OCI-LY1 (cell line): ENCODE data around the gene ACAT2.

ENCODE experiments used
- H2AFZ ChIP-seq: fragments of 200-600 bp; sonication (generic), shearing (Covaris generic); 2 replicates; pipeline ENCODE4 v1.6.0; 2014; ENCODE audit warnings: antibody characterized with exemption, mild to moderate bottlenecking, low read length
- H3F3A ChIP-seq: fragments of 200-600 bp; sonication (generic), shearing (Covaris generic); 2 replicates; pipeline ENCODE4 v1.6.0; 2014; ENCODE audit warnings: mild to moderate bottlenecking, antibody characterized with exemption, low read length, moderate library complexity; ENCODE audit not compliant: insufficient read depth
- H3K27ac ChIP-seq: fragments of 200-600 bp; sonication (generic); 2 replicates; pipeline ENCODE4 v1.5.1; 2014; ENCODE audit warnings: low read length, mixed run types, mild to moderate bottlenecking, low read depth; ENCODE audit not compliant: poor library complexity, severe bottlenecking
- H3K27me3 ChIP-seq: fragments of 200-600 bp; sonication (generic); 2 replicates; pipeline ENCODE4 v1.6.0; 2014; ENCODE audit warnings: antibody characterized with exemption, mild to moderate bottlenecking, low read length, moderate library complexity; ENCODE audit not compliant: insufficient read depth
- H3K36me3 ChIP-seq: fragments of 200-600 bp; sonication (generic); 2 replicates; pipeline ENCODE4 v1.6.1; 2014; ENCODE audit warnings: mild to moderate bottlenecking, antibody characterized with exemption, low read length, moderate library complexity, mixed read lengths; ENCODE audit not compliant: insufficient read depth
- H3K4me1 ChIP-seq: fragments of 200-600 bp; sonication (generic); 2 replicates; pipeline ENCODE4 v1.5.1; 2014; ENCODE audit warnings: mild to moderate bottlenecking, low read length, moderate library complexity; ENCODE audit not compliant: insufficient read depth, severe bottlenecking
- H3K4me2 ChIP-seq: fragments of 200-600 bp; sonication (generic), shearing (Covaris generic); 2 replicates; pipeline ENCODE4 v1.6.1; 2014; ENCODE audit warnings: low read length
- H3K4me3 ChIP-seq: fragments of 200-600 bp; sonication (generic); 2 replicates; pipeline ENCODE4 v1.5.1; 2014; ENCODE audit warnings: low read length, low read depth, mild to moderate bottlenecking, mixed read lengths; ENCODE audit not compliant: poor library complexity, severe bottlenecking
- H3K79me2 ChIP-seq: fragments of 200-600 bp; shearing (Covaris generic); 2 replicates; pipeline ENCODE4 v1.6.1; 2016; ENCODE audit warnings: mixed run types, low read length, mixed read lengths; ENCODE audit not compliant: insufficient read depth
- H3K9ac ChIP-seq: fragments of 200-600 bp; sonication (generic), shearing (Covaris generic); 2 replicates; pipeline ENCODE4 v1.6.1; 2014; ENCODE audit warnings: mild to moderate bottlenecking, low read length, mixed read lengths
- H3K9me2 ChIP-seq: fragments of 200-600 bp; sonication (generic), shearing (Covaris generic); 2 replicates; pipeline ENCODE4 v1.6.1; 2014; ENCODE audit warnings: low read depth, mild to moderate bottlenecking, low read length, mixed read lengths
- H3K9me3 ChIP-seq: fragments of 200-600 bp; shearing (Covaris generic); 2 replicates; pipeline ENCODE4 v1.6.1; 2014; ENCODE audit warnings: low read length, mixed read lengths
- H4K20me1 ChIP-seq: fragments of 200-600 bp; sonication (generic), shearing (Covaris generic); 2 replicates; pipeline ENCODE4 v1.6.0; 2016; ENCODE audit warnings: mild to moderate bottlenecking, low read length; ENCODE audit not compliant: insufficient read depth
- CTCF ChIP-seq: fragments of 200-600 bp; sonication (generic), shearing (Covaris generic); IDR thresholded peaks from 2 replicates; pipeline ENCODE4 v1.5.1; 2017; ENCODE audit warnings: mild to moderate bottlenecking, antibody characterized with exemption, low read length, moderate library complexity, mixed read lengths
- EZH2 ChIP-seq: fragments of 200-600 bp; sonication (generic), shearing (Covaris generic); IDR thresholded peaks from 2 replicates; pipeline ENCODE4 v1.8.0; 2017; ENCODE audit warnings: borderline replicate concordance, mixed run types, mild to moderate bottlenecking, antibody characterized with exemption, low read length, moderate library complexity, mixed read lengths

The ACAT2 gene

DNA sequence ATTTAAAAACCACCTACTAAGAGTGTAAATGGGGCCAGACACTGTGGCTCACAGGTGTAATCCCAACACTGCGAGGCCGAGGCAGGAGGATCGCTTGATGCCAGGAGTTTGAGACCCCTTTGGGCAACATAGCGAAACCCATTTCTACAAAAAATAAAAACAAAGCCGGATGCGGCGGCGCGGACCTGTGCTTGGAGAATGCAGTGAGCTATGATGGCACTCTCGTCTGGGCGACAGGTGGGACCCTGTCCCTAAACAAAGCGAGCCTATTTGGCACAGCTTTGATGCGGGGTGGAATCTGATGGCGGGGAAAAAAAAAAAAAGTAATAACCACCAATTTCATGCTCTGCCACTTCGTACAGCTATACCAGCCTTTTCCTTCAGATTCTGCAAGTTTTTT, 26.4 kb downstream of the ACAT2 start:
- Histone ChIP-seq H3K4me2 (peak overlapping the region; percentile 87), H3K36me3 (peaks cover 70% of the 10 kb centered on the region), H3K27me3 (no peaks in the 10 kb centered on the region), H3K9me2 (no peaks in the 10 kb centered on the region), H3F3A (no peaks in the 10 kb centered on the region; the same call in 1 of the 2 replicates), H3K27ac (peak overlapping the region; percentile 26), H3K79me2 (peaks cover 64% of the 10 kb centered on the region), H3K4me1 (peaks cover 29% of the 10 kb centered on the region), H3K9ac (peak overlapping the region; percentile 80), H2AFZ (no peak overlapping the region), H3K9me3 (no peaks in the 10 kb centered on the region), H3K4me3 (peak overlapping the region; percentile 73), H4K20me1 (no peaks in the 10 kb centered on the region)
- TF ChIP-seq EZH2 = no peak
- no peak for TF ChIP-seq CTCF

DNA sequence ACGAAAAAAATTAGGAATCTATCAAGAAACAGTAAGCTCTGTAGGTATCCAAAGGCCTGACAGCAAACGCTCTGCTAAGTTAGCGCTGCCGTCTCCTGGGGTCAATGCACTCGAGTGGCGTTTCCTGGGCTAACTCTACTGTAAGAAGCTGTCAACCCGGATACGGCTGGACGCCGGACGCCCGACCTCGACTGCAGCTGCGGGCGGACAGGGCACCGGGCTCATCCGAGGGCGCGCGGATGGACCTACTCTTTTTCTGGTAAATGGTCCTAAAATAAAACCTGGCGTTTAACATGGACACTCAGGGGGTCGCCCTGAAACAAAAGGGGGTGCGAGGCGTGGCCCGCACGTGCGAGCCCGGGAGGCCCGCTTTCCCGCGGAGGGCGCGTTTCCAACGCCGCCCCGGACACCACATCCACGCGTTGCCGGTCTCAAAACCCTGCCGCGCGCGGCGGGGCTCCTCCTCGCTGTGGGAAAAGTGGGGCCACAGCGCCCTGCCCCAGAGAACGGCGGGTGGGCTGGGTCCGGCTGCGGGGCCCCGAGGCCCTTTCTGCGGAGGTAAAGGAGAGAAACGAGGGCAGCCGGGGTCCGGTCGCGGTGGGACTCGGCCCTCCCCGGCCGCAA, 27.0 kb downstream of the ACAT2 start:
- no peaks in the 10 kb centered on the region for H4K20me1 ChIP-seq
- H3K9me2 ChIP-seq = no peaks in the 10 kb centered on the region
- H3F3A ChIP-seq = no peaks in the 10 kb centered on the region; the same call in 1 of the 2 replicates
- H3K9ac ChIP-seq = peak overlapping the region; percentile 80
- H3K36me3 ChIP-seq = peaks cover 67% of the 10 kb centered on the region
- H3K4me2 ChIP-seq = peak overlapping the region; percentile 87
- H3K79me2 ChIP-seq = peaks cover 64% of the 10 kb centered on the region
- H3K27me3 ChIP-seq = no peaks in the 10 kb centered on the region
- H3K27ac ChIP-seq = peak overlapping the region; percentile 26
- TF ChIP-seq CTCF = no peak
- no peak for TF ChIP-seq EZH2
- no peak overlapping the region for H2AFZ ChIP-seq
- H3K4me1 ChIP-seq = peaks cover 29% of the 10 kb centered on the region
- peak overlapping the region; percentile 73 for H3K4me3 ChIP-seq
- no peaks in the 10 kb centered on the region for H3K9me3 ChIP-seq

DNA sequence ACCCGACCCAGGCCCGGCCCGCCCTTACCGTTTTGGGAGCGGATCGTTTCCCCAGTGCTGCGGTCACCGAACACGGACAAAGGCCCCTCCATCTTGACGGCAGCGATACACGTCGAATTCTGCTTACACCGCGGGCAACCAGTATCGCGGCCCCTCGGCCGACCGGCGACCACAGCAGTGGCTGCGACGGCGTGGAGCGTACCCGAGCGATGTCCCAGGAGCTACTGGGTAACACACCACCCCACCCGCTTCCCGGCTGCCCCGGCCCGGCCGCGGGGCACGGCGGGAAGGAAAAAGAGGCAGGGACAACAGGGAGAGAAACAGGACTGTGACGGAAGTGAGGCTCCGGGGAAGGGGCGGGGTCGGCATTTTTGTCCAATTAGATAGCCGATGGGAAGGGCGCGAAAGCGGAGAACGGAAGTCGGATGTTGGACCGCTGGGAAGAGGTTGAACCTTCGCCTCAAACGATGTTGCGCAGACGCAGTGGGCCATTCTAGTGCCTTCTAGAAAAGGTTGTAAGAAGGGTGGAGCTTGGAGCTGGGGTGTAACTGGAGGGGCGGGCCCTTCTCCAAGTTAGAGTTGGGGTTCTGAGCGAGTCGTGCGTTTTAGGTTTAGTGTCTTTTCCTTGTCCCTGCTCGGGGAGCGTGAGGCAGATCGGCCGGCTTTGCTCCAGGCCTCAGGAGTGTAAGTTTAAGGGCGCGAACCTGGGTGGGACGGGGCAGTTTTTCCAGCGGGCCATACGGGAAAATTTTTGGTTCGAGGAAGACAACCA, 27.7 kb downstream of the ACAT2 start, which contains the start of gene TCP1:
Gene TCP1, minus strand, starts transcription at position 226 of the 772 bp plus-strand sequence. Its CDS starts 134 bp downstream, at position 92.
- Histone ChIP-seq H3K36me3 (peaks cover 67% of the 10 kb centered on the region), H3K27me3 (no peaks in the 10 kb centered on the region), H3K4me3 (peak within 1 kb of the TSS; percentile 73), H3K9ac (peak within 1 kb of the TSS; percentile 85), H3K4me1 (peaks cover 29% of the 10 kb centered on the region), H3K4me2 (peak within 1 kb of the TSS; percentile 89), H3K9me2 (no peaks in the 10 kb centered on the region), H4K20me1 (no peaks in the 10 kb centered on the region), H3K9me3 (no peaks in the 10 kb centered on the region), H3K79me2 (peaks cover 64% of the 10 kb centered on the region), H3K27ac (peak within 1 kb of the TSS; percentile 77), H3F3A (no peaks in the 10 kb centered on the region), H2AFZ (no peak within 1 kb of the TSS)
- TF ChIP-seq EZH2 = no peak
- no peak for TF ChIP-seq CTCF
